Measurements from ENCODE around the gene RNF113B.

Gene RNF113B

GRCh38 chr13:98203646-98204326 lies 26.7 kb upstream of the RNF113B start:
- peak; percentile 82 for DNase-seq

DNA sequence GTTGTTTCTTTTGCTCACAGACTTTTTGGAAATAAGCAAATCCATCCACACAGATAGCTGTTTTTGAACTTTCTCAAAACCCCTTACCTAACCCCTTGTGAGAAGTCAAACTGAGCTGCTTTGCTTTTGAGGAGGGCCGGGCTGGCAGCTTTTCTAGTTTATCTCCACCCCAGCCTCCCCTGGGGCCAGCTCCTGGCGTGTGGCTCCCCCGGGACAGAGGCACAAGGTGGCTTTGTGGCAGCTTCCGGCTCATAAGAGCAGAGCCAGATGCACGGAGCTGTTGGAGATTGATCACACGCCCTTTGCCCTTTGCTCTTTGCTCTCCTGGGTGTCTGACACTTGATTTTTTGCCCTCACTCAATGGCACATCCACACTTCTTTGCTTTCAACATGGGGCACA lies 24.9 kb upstream of the RNF113B start:
- no peak for DNase-seq

DNA sequence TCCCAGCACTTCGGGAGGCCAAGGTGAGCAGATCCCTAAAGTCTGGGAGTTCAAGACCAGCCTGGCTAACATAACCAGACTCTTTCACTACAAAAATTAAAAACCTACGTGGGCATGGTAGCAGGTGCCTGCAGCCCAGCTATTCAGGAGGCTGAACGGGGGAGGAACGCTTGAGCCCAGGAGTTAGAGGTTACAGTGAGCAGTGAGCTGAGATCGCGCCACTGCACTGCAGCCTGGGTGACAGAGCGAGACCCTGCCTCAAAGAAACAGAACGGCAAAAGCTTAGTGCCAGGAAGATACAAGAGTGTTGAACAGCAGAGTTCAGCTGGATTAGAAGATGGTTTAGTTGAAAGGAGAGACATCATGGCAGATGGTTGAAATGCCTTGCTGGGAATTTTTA lies 24.1 kb upstream of the RNF113B start:
- DNase-seq: no peak

DNA sequence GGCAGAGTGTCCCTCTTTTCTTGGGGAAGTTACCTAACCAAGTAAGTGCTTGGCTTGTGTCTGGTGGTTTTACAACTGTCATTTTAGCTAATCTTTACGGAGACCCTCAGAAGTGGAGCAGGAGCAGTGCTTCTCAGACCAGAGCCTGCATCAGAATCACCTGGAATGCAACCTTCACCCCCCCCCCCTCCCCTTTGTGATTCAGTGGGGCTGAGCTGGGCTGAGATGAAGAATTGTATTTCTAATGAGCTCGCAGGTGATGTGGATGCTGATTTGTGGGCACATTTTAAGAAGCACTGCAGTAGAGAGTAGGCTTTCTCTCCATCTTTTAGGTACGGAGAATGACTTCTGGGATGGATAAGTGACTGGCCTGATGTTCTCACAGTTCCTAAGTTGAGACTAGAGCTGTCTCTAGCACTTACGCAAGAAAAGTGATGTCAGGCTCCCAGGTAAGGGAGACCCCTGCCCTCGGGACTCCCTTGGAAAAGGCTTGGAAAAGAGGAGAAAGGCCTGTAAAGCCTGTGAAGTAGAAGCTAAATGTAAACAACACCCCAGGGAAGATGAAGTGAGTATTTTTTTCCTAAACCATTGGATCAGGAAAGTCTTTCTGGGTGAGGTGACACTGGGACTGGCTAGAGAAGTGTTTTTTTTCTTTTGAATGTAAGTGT lies 23.3 kb upstream of the RNF113B start:
- DNase-seq: no peak

DNA sequence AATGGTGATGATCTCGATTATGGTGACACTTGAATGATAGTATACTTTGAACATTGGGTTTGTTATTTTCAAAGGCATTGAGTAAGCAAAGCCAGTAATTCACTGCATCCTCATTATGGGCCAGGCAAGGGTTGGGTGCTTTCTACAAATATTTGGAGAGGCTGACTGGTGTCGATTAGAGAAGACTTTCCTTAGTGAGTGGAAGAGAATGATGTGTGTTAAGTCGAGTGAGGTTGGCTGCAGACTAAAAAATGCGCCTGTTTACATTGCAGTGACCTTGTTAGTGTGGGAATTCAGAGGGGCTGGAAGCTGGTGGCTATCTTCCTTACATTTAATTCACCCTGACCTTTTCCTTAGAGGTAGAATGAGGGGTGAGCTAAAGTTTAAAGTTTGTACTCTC lies 22.4 kb upstream of the RNF113B start:
- DNase-seq: no peak

DNA sequence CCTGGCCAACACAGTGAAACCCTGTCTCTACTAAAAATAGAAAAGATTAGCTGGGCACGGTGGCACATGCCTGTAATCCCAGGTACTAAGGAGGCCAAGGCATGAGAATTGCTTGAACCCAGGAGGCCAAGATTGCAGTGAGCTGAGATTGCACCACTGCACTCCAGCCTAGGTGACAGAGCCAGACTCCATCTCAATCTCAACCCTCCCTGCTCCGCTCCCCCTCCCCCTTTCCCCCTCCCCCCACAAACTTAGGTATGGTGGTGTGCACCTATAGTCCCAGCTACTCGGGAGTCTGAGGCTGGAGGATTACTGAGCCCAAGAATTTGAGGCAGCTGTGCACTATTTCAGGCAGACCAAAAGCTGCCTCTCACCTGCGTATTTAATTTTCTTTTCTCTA lies 21.6 kb upstream of the RNF113B start:
- no peak for DNase-seq

GRCh38 chr13:98195054-98195791 lies 18.2 kb upstream of the RNF113B start:
- no peak for DNase-seq

- DNase-seq: no peak
Measured at GRCh38 chr13:98192008-98192407, 14.9 kb upstream of the RNF113B start.

DNA sequence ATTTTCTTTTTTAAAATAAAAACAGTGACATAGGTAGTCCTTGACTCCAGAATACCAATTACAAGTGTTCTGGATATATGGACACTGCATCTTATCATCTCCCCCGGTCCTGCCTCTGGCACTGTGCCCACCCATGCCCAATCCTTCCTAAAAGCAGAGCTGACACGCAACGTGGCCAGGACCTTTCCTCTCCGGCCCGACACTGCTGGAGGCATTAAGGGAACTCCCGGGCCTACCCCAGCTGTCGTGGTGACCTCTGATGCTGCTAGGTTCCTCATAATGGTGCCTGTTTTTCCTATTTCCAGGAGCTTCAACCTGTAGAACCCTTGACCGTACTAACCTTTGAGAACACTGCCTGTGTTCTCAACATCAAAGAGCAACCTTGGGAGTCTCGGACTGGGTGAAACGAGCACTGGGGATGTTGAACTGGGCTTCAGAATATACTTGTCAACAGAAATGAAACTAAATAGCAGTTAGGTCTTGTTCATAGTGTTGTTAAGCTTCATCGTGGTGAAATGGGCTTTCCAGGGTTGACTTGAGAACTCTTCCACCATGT lies 13.9 kb upstream of the RNF113B start:
- no peak for DNase-seq

- DNase-seq: no peak
Measured at GRCh38 chr13:98189841-98190505, 12.9 kb upstream of the RNF113B start.

DNA sequence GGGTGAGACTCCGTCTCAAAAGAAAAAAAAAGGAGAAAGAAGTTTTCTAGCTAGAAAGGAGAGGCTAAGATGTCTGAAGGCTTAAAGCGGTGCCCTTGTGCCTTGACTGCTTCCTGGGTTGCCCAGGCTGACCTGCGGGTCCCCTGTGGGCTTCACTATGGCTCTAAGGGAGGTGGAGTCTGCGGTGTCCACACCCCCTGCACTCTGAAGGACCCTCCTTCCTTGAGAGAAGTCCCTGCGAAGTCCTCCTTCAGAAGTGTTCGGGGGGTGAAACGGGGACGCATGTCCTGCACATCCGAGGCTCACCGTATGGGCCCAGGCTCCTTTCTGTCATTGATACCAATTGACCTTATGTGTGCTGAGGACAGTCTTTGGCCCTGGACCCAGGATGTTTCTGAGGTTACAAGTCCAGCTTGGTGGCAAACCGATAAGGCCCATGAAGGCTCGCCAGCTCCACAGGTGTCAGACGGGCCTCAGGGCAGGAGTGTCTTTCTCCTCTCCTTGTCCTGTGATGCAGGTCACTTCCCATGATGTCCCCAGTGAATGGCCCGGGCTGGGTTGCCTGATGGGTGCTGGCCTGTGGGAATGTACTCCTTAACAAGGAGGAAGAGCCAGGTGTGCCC lies 11.6 kb upstream of the RNF113B start:
- DNase-seq: no peak

GRCh38 chr13:98187965-98188261 lies 10.8 kb upstream of the RNF113B start:
- no peak for DNase-seq

DNA sequence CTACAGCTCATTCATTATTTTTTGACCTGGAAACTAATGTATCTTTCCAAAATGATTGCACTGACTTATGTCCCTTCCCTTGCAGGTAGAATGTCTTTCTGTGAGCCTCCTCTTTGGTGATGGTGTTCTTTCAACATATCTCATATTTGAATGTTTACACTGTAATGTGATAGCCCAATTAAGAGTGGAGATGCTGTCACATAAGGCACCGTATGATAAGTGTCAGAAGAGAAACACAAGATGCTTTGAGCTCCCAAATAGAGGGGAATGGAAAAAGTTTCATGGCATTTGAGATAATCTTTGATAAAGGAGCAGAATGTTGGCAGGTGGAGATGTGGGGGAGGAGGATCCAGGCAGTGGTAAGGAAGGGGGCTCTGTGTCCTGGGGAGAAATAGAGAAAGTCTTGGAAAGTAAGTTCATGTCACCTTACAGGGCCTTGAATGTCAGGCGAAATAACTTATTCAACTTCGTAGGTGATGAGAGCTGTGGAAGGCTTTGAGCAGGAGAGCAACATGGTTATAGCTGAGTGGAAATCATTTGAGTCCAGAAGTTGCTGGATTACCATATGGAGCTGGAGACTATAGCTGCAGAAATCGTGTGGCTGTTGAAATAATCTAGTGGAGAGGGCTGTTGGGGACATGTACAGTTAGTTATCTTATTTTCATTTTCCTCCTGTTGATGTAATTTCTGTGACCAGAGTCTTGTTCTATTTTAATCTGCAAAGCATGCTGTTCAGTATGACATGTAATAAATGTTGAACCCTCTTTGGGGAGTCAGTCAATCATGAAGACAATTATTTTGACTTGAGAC lies 10.3 kb upstream of the RNF113B start:
- DNase-seq: no peak

DNA sequence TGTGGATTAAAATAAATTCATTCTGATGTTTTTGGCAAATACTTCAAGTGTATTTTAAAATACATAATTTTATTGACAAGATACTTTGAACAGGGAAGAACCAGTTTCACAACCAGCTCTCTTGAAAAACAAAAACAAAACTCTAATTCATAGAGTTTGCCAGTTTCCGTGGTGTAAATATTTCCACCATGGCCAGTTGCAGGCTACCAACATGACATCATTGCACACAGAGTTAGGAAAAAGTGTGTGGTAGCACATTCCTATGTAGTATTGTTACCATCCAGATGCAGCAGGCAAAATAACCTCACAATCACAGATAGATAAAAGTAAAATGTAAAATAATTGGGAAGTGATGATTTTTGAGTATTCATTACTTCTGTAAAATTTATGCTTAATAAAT lies 7.7 kb upstream of the RNF113B start:
- peak; percentile 51 for DNase-seq

- no peak for DNase-seq
Measured at GRCh38 chr13:98182589-98182988, 5.5 kb upstream of the RNF113B start.

DNA sequence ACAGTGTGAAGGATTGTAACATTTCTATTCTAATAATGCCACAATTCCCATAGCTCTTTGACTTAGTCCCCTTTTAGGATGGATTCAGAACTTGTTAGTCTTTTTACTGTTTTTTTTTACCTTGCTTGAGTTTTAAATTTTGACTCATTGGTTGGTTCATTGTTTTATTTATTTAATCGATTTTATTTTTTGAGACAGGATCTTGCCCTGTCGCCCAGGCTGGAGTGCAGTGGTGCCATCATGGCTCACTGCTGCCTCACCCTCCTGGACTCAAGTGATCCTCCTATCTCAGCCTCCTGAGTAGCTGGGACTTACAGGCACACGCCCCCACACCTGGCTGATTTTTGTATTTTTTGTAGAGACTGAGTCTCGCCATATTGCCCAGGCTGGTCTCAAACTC lies 5.1 kb upstream of the RNF113B start:
- DNase-seq: no peak

- DNase-seq: no peak
Measured at GRCh38 chr13:98181111-98181815, 4.2 kb upstream of the RNF113B start.

- no peak for DNase-seq
Measured at GRCh38 chr13:98180092-98180491, 3.0 kb upstream of the RNF113B start.

- no peak for DNase-seq
Measured at GRCh38 chr13:98175823-98176222, 1.2 kb downstream of the RNF113B start.

- peak; percentile 60 for DNase-seq
Measured at GRCh38 chr13:98175043-98175442, 2.0 kb downstream of the RNF113B start.

DNA sequence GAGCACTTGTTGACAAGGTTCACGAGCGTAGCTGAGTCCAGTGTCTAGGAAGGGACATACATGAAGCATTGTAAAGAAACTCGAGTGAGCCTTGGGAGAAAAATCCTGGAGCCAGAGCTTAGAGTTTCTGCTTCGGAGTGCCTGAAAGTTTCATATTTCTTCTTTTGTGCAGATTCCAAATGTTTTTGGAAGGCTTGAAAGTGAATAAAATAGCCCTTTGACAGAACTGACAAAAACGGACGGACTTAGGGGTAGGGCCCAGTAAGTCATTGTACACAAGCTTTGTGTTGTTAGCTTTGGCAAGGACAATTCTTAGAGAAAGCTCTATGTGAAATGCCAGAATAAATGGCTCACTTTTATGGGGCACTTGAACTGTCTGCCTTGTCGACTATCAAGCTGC lies 2.8 kb downstream of the RNF113B start:
- DNase-seq: no peak
